Measurements from ENCODE around the gene GAB2. TPM values are rescaled to one million over a fixed set of nuclear protein-coding genes. Genes with fewer than 3 reads are reported as not detected.

Gene GAB2
- polyA plus RNA-seq, 3 donors = 2.8 to 39.4 (median 4.4) TPM

DNA sequence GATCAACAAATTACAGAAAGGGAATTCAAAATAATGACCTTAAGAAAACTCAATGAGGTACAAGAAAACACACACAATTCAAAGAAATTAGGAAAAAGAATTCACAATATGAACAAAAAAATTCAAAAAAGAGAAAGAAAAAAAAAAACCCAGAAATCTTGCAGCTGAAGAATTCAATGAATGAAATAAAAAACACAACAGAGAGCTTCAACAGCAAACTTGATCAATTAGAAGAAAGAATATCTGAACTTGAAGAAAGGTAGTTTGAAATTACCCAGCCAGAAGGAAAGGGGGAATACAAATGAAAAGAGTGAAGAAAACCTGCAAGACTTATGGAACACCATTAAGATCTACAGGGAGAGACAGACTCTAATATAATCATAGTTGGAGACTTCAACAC is 176.1 kb downstream of the GAB2 start:
- Histone ChIP-seq H3K9ac (ENCODE audit: insufficient read depth, low read length, poor library complexity, severe bottlenecking) (no peak overlapping the region), H3K4me3 (replicated peaks in 1 of 3; ENCODE audit: low read depth in 2 of 3, low read length in 3 of 3) (no peak overlapping the region), H3K27ac (ENCODE audit: low read depth in 1 of 2, low read length in 2 of 2) (no peak overlapping the region), H4K20me1 (ENCODE audit: insufficient read depth, low read length) (peaks cover 77% of the 10 kb centered on the region), H3K4me2 (replicated peaks; ENCODE audit: extremely low read depth, low read length, poor library complexity, severe bottlenecking) (no peak overlapping the region), H3K4me1 (ENCODE audit: control insufficient read depth in 1 of 2, insufficient read depth in 2 of 2, low read length in 2 of 2) (peaks cover 0 to 6% of the 10 kb centered on the region in 2 donors), H3K79me2 (ENCODE audit: insufficient read depth, low read length) (peaks cover 36% of the 10 kb centered on the region), H2AFZ (ENCODE audit: insufficient read depth, low read depth, low read length, poor library complexity, severe bottlenecking) (no peak overlapping the region), H3K9me3 (replicated peaks in 1 of 2; ENCODE audit: control insufficient read depth in 1 of 2, insufficient read depth in 1 of 2, low read length in 2 of 2) (peaks cover 0 to 16% of the 10 kb centered on the region in 2 donors), H3K27me3 (ENCODE audit: control insufficient read depth in 2 of 2, insufficient read depth in 2 of 2, low read length in 2 of 2) (no peaks in the 10 kb centered on the region), H3K36me3 (replicated peaks in 1 of 2; ENCODE audit: control insufficient read depth in 1 of 2, insufficient read depth in 2 of 2, low read length in 2 of 2) (peaks cover 15 to 56% of the 10 kb centered on the region in 2 donors)
- peak overlapping the region in 2 of 7 donors; percentile 6 to 34 for H3K27ac Mint-ChIP-seq
- intact Hi-C loops (cut with micrococcal nuclease) = no loop called here
- DNase-seq = no peak
- peaks cover 56 to 59% of the 10 kb centered on the region in 2 donors for H3K36me3 Mint-ChIP-seq
- H3K27me3 Mint-ChIP-seq (ENCODE audit: low read depth in 3 of 3) = no peaks in the 10 kb centered on the region
- TF ChIP-seq, protein P1, sequence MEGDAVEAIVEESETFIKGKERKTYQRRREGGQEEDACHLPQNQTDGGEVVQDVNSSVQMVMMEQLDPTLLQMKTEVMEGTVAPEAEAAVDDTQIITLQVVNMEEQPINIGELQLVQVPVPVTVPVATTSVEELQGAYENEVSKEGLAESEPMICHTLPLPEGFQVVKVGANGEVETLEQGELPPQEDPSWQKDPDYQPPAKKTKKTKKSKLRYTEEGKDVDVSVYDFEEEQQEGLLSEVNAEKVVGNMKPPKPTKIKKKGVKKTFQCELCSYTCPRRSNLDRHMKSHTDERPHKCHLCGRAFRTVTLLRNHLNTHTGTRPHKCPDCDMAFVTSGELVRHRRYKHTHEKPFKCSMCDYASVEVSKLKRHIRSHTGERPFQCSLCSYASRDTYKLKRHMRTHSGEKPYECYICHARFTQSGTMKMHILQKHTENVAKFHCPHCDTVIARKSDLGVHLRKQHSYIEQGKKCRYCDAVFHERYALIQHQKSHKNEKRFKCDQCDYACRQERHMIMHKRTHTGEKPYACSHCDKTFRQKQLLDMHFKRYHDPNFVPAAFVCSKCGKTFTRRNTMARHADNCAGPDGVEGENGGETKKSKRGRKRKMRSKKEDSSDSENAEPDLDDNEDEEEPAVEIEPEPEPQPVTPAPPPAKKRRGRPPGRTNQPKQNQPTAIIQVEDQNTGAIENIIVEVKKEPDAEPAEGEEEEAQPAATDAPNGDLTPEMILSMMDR (IDR thresholded peaks at IDR 0.05) = no peak
- no peak overlapping the region for H3K4me3 Mint-ChIP-seq
- H3K4me1 Mint-ChIP-seq = peaks cover 15% of the 10 kb centered on the region
- peaks cover 9 to 21% (median 17%) of the 10 kb centered on the region in 7 donors for H3K9me3 Mint-ChIP-seq

DNA sequence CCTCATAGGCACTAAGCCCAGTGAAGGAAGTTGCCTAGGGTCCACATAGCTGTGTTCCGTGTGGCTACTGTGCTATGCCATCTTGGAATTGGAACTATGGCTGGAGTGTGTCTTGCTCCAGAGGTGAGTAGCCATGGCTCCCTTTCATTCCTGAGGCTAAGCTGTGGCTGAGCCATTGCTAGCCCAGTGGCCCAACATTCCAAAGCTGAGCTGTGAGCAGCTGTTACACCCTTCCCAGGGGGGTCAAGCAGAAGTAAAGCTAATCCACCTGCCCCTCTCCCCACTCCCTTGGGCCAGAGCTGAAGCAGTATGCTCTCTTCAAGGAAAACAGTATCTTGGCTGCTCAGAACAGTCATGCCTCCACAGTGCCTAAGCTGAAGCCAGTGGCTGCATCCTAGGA is 177.8 kb downstream of the GAB2 start:
- TF ChIP-seq, protein P1 (IDR thresholded peaks at IDR 0.05) = no peak
- Histone ChIP-seq H3K4me2 (replicated peaks; ENCODE audit: extremely low read depth, low read length, poor library complexity, severe bottlenecking) (no peak overlapping the region), H3K4me1 (ENCODE audit: control insufficient read depth in 1 of 2, insufficient read depth in 2 of 2, low read length in 2 of 2) (peaks cover 0 to 3% of the 10 kb centered on the region in 2 donors), H3K79me2 (ENCODE audit: insufficient read depth, low read length) (peaks cover 36% of the 10 kb centered on the region), H3K36me3 (replicated peaks in 1 of 2; ENCODE audit: control insufficient read depth in 1 of 2, insufficient read depth in 2 of 2, low read length in 2 of 2) (peaks cover 18 to 48% of the 10 kb centered on the region in 2 donors), H3K9me3 (replicated peaks in 1 of 2; ENCODE audit: control insufficient read depth in 1 of 2, insufficient read depth in 1 of 2, low read length in 2 of 2) (peaks cover 0 to 16% of the 10 kb centered on the region in 2 donors), H4K20me1 (ENCODE audit: insufficient read depth, low read length) (peaks cover 72% of the 10 kb centered on the region), H3K27me3 (ENCODE audit: control insufficient read depth in 2 of 2, insufficient read depth in 2 of 2, low read length in 2 of 2) (no peaks in the 10 kb centered on the region), H3K9ac (ENCODE audit: insufficient read depth, low read length, poor library complexity, severe bottlenecking) (no peak overlapping the region), H2AFZ (ENCODE audit: insufficient read depth, low read depth, low read length, poor library complexity, severe bottlenecking) (no peak overlapping the region), H3K27ac (ENCODE audit: low read depth in 1 of 2, low read length in 2 of 2) (peak overlapping the region in 1 of 2 donors; percentile 34), H3K4me3 (replicated peaks in 1 of 3; ENCODE audit: low read depth in 2 of 3, low read length in 3 of 3) (no peak overlapping the region)
- Mint-ChIP-seq H3K4me3 (no peak overlapping the region), H3K9me3 (peaks cover 9 to 21% (median 17%) of the 10 kb centered on the region in 7 donors), H3K4me1 (peaks cover 12% of the 10 kb centered on the region), H3K27me3 (ENCODE audit: low read depth in 3 of 3) (no peaks in the 10 kb centered on the region), H3K27ac (peak overlapping the region in 2 of 7 donors; percentile 20 to 45), H3K36me3 (peaks cover 57 to 61% of the 10 kb centered on the region in 2 donors)
- intact Hi-C loops (cut with micrococcal nuclease) = no loop called here
- no peak for DNase-seq
- 100% methylated on average over 1 of the region's 1 CpG for WGBS (ENCODE audit: insufficient coverage)

Data from CD14-positive monocyte (primary cell).